Fibroblast of skin of left biceps (primary cell): ENCODE data around the gene SORL1.
"Not testable (repeated sequence)": the region's sequence is repeated elsewhere in the genome, so short reads cannot be mapped to it uniquely, and the experiment has no call there.

Experiments
- DNase-seq, 2 experiments: peaks; one replicate each; pipeline ENCODE4 v3.0.0-alpha.2; 2013; ENCODE audit warnings: low read depth in 2 of 2

The SORL1 gene

DNA sequence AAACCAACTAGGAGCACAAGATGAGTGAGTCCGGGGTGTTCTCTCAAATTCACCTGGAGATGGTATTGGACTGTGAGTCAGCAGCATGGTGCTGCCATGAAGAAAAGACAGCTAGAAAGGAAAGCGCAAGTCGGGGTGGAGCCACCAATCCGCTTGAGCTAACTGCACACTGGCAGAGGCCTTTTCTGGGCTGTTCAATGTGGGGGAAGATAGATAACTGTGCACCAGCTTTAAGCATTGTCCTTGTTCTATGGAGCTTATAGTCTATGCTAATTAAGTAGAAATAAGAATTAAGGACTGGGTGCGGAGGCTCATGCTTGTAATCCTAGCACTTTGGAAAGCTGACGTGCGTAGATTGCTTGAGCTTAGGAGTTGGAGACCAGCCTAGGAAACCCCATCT, 22.6 kb downstream of the SORL1 start:
- DNase-seq, result no peak

DNA sequence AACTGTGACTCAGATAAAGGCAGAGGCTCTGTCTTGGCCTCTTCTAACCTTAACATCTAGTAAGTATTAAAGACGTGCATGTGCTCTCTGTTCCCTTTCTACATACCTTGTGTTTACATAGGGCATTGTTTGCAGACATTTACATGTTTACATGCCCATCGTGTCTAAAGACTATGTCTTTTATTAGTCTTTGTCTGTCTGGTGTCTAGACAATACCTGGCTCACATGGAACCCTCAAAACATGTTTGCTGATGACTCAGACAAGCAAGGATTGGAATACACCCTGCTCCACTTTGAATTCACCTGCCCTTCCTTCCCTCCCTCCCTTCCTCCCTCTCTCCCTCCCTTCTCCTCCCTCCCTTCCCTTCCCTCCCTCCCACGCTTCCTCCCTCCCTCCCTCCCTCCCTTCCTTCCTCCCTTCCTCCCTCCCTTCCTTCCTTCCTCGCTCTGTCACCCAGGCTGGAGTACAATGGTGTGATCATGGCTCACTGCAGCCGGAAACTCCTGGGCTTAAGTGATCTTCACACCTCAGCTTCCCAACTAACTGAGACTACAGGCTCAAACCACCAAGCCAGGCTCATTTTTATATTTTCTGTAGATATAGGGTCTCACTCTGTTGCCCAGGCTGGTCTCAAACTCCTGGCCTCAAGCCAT, 24.4 kb downstream of the SORL1 start:
- no peak for DNase-seq

DNA sequence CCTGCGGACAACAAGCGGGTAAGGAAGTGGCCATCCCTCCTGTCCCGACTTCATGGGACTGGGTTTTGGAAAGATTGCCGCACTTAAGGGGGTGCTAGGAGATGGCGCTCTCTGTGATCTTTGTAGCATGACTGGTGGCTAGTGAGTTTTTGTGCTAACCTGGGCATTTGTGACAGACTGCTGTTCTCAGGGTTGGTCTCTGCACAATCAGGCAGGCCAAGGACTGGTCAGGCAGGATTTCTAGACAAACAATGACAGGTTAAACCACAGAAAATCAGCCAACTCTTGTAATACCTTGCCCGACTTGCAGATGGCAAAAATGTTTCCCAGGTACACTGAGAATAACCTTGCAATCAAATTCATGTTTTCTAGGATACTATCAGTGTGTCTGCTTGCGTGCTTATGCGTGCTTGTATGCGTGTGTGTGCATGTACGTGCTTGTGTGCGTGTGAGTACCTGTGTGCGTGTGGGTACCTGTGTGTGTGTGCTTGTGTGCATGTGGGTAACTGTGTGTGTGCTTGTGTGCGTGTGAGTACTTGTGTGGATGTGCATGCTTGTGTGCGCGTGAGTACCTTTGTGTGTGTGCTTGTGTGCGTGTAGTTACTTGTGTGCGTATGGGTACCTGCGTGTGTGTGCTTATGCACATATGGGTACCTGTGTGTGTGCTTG, 26.2 kb downstream of the SORL1 start:
- no peak for DNase-seq

DNA sequence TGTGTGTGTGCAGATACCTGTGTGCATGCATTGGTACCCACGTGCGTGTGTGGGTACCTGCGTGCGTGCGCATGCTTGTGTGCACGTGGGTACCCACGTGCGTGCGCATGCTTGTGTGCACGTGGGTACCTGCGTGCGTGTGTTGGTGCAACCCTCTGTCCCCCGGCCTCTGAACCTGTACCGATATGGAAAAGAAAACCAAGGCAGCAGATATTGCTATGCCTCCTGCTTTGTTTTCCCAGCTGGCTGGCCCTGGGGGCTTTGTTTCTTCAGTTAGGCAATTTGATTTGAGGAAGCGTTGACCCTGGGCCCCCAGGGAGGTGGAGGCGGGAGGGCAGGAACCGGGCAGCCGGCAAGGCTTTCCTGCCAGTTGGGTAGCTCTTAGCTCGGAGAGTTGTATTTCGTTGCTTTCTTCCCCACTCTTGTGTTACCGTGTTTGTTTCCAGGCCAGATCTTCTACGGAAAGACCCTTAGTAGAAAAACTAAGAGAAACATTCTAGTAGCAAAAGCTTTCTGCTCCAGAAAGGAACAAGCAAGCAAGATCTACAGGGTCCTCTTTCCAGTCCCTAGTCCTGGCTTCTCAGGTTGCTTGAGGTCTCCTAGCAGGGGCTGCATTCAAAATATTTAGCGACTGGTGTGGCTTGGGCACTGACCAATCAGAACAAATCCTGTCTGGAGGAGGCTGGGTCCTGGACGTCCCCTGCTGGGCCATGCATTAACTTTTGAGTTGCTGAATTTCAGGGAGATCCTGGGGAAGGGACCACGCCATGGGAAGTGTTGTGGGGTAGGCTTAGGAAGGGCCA, 27.0 kb downstream of the SORL1 start:
- no peak for DNase-seq

DNA sequence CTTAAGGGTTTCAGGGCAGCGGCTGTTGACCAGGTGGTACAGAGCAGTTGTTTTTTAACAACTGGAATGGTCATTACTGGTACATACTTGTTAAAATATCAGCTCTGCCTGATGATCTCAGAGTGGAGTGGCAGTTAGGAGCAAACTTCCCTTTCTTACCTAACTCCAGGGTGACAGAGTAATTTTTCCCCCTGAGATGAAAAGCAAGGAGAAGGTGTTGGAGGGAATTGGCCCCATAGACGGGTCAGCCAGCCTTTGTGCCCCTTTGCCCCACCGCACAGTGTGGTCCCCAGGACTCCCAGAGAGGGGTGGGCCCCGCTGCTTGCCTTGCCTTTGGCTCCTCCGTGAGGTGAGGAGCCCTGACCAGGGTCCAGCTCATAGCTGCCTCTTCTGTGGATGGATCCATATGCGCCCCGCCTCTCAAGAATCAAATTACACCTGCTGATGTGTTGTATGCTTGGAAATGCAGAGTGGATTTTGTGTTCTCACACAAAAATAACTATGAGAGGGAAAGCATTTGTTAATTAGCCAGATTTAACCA, 27.7 kb downstream of the SORL1 start:
- no peak for DNase-seq

DNA sequence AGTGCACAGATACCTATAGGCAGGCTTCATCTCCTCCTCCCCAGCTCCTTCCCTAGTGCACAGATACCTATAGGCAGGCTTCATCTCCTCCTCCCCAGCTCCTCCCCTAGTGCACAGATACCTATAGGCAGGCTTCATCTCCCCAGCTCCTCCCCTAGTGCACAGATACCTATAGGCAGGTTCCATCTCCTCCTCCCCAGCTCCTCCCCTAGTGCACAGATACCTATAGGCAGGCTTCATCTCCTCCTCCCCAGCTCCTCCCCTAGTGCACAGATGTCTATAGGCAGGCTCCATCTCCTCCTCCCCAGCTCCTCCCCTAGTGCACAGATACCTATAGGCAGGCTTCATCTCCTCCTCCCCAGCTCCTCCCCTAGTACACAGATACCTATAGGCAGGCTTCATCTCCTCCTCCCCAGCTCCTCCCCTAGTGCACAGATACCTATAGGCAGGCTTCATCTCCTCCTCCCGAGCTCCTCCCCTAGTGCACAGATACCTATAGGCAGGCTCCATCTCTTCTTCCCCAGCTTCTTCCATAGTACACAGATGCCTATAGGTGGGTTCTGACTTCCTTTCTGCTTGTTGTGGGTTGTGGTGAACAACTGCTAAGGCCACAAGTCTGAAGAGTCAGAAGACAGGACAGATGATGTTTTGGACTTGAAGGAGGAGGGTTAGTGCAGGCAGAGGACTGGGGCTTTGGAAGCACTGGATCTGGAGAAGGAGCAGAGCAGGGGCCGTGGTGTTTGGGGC, 29.5 kb downstream of the SORL1 start:
- not testable (repeated sequence) for DNase-seq

DNA sequence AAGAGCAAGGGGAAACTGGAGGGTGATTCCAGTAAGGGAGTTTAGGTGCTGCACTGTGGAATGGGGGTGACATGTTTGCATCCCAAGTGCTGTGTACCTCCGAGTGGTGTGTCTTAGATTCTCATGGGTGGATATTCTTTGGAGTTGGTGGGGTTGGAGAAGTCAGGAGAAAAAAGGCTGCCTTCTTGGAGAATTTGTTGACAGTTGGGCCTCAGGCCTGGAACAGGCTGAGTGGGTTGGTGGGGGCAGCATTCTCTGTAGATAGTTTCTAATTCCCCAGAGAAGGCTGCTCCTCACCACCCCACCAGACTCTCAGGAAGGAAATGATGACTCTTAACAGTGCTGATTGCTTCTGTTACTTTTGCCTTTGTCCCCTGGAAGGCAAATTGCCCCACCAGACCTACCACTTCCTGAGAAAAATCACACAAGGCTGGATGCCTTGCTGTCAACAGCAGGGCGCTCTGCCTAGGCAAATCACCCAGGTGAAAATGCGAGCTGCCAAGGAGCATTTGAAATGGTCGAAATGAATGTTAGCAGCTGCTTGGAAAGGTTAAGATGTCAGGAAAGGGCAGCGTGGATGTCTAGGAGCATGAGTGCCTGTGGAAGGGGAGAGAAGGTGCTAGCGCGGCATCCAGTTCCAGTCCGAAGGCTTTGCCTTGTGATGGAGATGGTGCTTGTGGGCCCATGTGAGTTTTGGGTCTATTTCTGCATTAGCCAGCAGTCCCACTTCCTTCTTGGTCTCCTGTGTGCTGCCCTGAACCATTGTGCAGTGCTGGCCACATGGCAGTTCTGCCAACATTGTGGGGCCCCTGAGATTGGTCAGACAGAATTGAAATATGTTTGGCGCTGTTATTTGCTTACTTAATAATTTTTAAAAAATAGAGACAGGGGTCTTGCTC, 30.4 kb downstream of the SORL1 start:
- peak in 1 of 2 experiments; percentile 13 for DNase-seq

DNA sequence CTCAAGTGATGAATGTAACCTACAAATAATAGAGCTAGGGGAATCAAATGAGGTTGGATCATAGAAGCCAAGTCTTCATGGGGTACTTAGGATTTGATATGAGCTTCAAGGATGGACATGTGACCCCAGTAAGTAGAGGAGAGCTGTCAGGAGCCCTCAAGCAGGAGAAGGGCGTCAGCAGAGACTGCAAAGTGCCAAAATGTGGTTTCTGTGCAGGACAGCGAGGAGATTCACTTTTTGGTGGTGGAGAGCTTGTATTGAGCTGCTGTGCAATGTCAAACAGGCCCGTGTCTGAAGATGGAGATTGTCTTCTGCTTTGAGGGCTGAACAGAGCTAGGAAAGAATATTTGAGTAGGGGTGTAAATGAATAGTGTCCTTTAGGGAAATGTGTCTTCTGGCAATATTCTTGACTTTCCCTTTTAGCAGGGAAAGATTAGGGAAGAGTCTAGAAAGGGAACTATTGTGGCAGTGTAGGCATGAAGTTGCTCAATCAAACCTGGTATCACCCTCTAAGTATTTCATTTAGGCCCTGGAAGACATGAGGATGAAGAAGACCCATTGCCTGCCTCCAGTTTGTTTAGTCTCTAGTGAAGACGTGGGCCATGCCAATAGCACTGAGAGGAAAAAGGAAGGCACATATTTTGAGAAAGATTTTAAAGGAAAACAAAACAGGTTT, 31.8 kb downstream of the SORL1 start:
- DNase-seq, result no peak

DNA sequence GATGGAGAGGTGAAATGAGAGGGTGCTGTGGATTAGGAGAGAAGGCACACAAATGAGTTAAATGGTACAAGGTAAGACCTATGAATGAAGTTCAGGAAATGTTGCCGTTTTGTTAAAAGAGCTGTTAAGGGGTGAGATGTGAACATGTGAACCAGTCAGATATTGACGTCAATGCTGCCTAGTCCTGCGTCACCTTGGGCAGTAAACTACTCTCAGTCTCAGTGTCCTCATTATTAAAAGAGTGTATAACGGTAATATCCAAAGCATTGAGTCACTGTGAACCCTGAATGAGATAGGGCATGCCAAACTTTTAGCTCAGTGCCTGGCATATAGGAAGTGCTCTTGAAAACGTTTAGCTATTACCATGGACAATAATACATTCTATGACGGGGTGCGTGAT, 33.1 kb downstream of the SORL1 start:
- DNase-seq, result no peak

DNA sequence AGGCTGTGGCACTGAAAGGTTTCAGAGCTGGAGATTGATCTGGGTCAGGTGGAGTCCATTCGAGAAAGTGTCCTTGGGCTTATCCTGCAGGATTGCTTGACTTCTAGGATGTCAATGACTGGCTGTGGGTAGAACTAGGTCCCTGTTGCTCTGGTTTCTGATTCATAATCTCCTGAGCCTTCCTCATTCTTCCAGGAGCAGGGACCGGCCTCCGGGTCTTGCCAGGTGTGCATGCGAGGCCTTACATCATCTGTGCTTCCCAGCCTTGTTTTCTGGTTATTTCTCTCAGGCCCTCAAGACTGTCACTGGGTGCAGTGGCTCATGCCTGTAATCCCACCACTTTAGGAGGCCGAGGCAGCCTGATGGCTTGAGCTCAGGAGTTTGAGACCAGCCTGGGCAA, 33.9 kb downstream of the SORL1 start:
- DNase-seq, result no peak

DNA sequence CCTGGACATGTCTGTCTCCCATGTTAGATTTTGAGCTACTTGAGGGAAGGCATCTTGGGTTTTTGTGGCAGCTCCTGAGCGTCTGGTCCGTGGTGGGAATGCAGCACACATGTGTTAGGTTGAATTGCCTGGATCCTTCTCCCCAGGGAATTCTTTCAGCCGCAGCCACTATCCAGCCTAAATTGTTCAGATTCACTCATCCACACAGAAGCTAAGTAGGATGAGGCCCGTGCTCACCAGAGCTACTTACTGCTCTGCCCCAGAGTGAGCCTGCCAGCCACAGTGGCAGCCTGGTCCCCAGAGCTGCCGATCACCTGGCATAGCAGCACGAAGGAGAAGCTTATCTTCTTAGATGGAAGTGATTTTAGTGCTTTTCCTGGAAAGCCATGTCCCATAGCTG, 35.1 kb downstream of the SORL1 start:
- DNase-seq, result peak in 1 of 2 experiments; percentile 7

DNA sequence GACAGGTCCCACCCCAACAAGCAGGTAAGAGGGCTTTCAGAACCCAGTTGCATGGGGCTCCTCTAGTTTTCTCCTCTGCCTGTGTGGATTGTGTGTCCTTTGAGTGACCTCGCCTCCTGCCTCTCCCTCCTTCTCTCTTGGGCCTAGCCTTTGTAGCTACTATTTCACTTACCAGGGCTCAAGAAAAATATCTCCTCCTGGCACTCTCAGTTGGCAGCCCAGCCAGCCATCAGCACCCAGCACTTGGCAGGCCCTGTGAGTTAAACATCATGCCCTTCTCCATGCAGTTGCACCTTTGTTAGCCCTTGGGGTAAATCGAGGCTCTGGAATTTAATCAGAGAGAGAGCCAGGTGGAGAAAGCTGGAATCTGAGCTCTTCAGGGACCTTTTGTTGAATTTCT, 36.1 kb downstream of the SORL1 start:
- DNase-seq, result no peak

DNA sequence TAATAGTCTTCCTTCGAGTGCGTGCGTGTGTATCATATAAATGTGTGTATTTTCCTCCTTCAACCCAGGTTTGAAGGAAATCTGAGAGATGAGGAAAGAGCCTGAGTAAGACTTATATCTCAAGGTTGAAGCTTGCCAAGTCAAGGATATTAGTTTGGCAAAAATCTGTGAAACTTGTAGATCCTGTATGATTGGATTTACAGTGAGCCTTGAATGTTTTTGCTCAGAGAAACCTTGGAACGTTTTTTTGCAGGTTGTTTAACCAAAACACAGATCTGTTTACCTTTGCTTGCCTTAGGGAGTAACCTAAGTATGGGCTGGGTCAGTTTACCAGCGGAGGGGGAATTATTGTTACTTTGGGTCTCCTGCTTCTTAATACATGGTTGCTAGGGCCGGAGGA, 36.5 kb downstream of the SORL1 start:
- DNase-seq, result no peak

DNA sequence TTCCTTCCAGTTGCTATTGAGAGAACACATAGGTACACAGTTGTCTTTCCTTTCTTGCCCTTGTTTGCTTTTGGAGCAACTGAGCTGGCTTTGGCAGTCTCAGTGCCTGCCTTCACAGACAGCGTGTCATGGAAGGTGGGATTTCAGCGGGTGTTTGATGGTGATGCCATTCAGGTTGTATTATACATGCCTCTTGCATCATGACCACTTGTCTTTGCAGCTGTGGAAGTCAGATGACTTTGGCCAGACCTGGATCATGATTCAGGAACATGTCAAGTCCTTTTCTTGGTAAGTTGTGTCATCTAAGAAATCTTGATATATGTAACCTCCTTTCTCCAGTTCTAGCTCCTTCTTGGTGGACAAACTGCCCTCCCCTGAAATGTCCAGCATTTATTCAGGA, 37.7 kb downstream of the SORL1 start:
- no peak for DNase-seq

DNA sequence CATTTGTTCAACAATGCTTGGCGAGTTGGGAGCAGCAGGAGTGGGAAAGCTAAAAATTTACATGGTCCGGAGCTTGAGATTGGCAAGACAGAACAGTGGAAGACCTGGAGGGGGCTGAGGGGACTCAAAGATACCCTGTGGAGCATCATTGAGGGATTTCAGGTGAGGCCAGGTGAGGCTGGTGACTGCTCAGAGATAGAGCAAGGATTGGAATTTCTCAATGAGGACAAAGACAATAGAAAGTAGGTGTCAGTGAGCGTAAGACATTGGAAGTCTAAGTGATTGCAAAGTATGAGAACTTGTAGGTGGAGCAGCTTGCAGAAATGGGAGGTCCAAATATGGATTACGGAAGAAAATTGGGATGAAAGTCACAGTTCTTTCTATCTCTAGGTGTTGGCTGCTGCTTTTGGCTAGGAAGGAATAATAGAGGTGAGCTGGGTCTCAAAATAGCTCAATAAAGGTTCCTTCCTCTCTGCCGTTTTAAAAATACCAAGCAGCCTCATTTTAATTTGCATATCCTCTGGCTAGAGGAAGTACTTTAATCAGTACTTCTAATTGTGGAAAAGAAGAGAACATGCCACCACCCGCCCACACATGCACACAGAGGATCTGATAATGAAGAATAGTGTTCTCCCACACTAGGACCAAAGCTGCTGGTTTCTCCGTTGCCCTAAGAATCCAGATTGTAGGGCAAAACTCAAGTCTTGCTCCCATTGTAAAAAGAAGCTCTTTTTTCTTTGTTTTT, 42.4 kb downstream of the SORL1 start:
- no peak for DNase-seq

DNA sequence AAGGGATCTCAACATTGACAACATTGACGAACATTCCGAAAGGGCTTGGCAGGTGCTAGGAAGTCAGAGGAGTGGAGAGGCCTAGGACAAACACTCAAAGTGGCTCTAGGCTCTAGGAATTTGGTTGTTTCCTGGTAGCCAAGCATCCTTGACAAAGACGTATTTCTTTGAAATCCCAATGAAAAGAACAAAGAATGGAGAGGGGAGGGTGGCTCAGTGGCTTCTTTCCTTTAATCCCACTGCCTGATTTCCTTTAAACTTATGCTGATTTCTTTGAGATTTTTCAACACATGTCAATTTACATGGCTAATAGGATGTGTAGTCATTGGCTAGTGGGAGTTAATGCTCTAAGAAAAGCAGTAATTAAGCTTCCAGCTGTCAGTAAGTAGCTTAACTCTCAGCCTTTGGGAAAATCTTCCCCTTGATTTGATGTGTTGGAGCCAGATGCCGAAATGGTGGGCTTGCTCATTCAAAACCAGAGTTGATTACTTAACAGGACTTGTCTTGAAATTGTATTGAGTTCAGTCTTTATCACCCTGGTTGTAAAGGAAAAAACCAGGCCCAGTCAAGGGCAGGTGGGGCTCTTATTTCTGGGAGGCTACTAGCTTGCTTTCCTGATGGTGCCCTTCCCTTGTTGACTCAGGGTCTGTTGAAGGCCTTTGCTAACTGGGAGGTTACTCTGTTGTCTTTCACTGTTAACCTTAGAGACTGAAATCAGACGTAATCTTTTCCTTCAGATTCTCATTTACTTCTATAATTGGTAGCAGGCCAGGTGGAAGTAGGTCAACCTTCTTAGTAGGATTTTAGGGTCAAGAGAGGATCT, 45.3 kb downstream of the SORL1 start:
- no peak for DNase-seq

DNA sequence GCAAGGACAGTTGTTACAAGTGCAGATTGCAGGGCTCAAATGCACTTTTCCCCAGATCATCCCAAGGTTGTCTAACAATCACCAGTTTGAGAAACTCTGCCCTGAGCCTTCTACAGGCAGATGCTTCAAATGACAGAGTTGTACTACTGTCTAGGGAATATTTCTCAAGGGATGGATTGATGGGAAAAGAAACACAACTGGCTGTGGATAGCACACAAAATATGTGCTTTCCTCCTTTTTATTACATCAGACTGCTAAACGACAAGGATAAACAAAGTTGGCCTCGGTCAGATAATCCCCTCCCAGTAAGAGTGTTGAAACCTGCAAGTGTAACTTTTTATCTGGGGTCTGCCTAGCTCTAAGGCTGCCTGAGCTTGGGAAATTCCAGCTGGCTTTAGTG, 47.3 kb downstream of the SORL1 start:
- DNase-seq, result no peak

DNA sequence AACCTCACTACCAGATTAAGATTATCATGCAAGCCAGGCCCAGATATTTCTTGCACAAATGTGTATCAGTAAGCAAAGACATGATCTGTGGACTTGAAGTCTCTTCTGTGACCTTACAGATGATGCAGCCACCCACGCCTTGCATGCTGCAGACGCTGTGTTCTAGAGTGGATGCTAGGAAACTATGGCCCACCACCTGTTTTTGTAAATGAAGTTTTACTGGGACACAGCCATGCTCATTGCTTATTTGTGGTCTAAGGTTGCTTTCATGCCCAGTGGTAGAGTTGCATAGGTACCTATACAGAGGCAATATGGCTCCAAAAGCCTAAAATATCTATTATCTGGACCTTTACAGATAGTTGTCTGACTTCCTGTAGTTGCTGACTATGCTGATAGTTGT, 48.2 kb downstream of the SORL1 start:
- no peak for DNase-seq

DNA sequence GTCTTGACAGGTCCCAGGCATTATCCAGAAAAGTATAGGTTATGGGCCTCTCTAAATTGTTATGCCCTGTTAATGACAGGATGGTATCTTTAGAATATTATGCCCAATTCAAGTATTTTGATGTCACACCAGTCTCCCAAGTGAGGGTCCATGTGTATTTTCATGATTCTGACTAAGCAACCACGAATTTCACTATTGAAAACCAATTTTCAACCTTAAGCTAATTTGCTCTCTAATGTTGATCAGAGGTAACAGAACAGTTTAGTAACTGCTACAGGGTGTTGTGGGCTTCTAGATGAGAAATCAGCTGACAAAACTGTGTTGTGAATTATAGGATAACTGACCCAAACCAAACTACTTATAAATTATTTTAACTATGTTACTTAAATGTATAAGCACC, 48.6 kb downstream of the SORL1 start:
- no peak for DNase-seq
